AG04449 (cell line): ENCODE results near the gene NCOR2.

Experiments
- CTCF ChIA-PET: fragments of 350-600 bp; formaldehyde crosslinking; extraction: SDS; loops from one replicate; lab custom pipeline; 2021; ENCODE audit warnings: antibody characterized with exemption; lab: Yijun Ruan, JAX
- POLR2A ChIA-PET: fragments of 400-600, 350-600 bp; formaldehyde crosslinking; extraction: SDS; loops from one replicate; lab custom pipeline; 2020; ENCODE audit warnings: antibody characterized with exemption, inconsistent platforms; lab: Yijun Ruan, JAX
- DNase-seq: peaks from one replicate; pipeline ENCODE4 v3.0.0-alpha.2; 2010; ENCODE audit warnings: low read depth, low spot score
- H3K4me3 ChIP-seq: 2 replicates; pipeline ENCODE4 v1.5.1; 2011; ENCODE audit warnings: low read depth, mild to moderate bottlenecking, control low read depth, low read length
- CTCF ChIP-seq: IDR thresholded peaks from one replicate; pipeline ENCODE4 v1.5.1; 2011; ENCODE audit warnings: mild to moderate bottlenecking, moderate library complexity, low read length, control low read depth, inconsistent platforms; ENCODE audit not compliant: insufficient read depth; ENCODE audit errors: missing control alignments

The NCOR2 gene

GRCh38 chr12:124607681-124608425 lies 40.4 kb upstream of the NCOR2 start:
- no peak for TF ChIP-seq CTCF
- DNase-seq, result no peak
- ChIA-PET POLR2A (no interaction called here), CTCF (no interaction called here)
- H3K4me3 ChIP-seq, result no peak overlapping the region

GRCh38 chr12:124605883-124606774 lies 38.7 kb upstream of the NCOR2 start:
- no peak for DNase-seq
- POLR2A ChIA-PET, result no interaction called here
- CTCF ChIA-PET, result interaction anchor here (1.2 kb wide), 1 partner anchor 10 kb away, joined by 3 read pairs; no protein-coding TSS in a partner anchor

GRCh38 chr12:124605150-124605882 lies 37.9 kb upstream of the NCOR2 start:
- ChIA-PET POLR2A (no interaction called here), CTCF (interaction anchor here (1.2 kb wide), 1 partner anchor 11 kb away, joined by 3 read pairs; no protein-coding TSS in a partner anchor)
- no peak for DNase-seq
- no peak for TF ChIP-seq CTCF
- H3K4me3 ChIP-seq, result no peak overlapping the region

More at GRCh38 chr12:124605883-124606774, 38.7 kb upstream of the NCOR2 start:
- H3K4me3 ChIP-seq, result no peak overlapping the region
- no peak for TF ChIP-seq CTCF

GRCh38 chr12:124604264-124604680 lies 36.9 kb upstream of the NCOR2 start:
- POLR2A ChIA-PET, result no interaction called here
- no peak for TF ChIP-seq CTCF
- CTCF ChIA-PET, result no interaction called here
- no peak for DNase-seq
- no peak overlapping the region for H3K4me3 ChIP-seq

GRCh38 chr12:124603831-124604251 lies 36.4 kb upstream of the NCOR2 start:
- CTCF ChIA-PET, result no interaction called here
- H3K4me3 ChIP-seq, result no peak overlapping the region
- TF ChIP-seq CTCF, result no peak
- DNase-seq, result no peak
- POLR2A ChIA-PET, result no interaction called here
